H1 (cell line): ENCODE measurements around the gene RNF187. TPM values are rescaled to one million over a fixed set of nuclear protein-coding genes. Genes with fewer than 3 reads are reported as not detected.

ENCODE experiments used
- CTCF ChIA-PET: fragments of 300-600 bp; sonication (Branson Sonifier 250); formaldehyde crosslinking; loops from one replicate; lab custom pipeline; 2021; ENCODE audit not compliant: partially characterized antibody; lab: Charles Lee
- POLR2A ChIA-PET: fragments of 300-600 bp; sonication (Branson Sonifier 250); formaldehyde crosslinking; loops from one replicate; lab custom pipeline; 2021; ENCODE audit warnings: inconsistent platforms; ENCODE audit not compliant: partially characterized antibody; lab: Charles Lee
- DNase-seq, 2 experiments: peaks; one replicate each; pipeline versions ENCODE4 v3.0.0 to v3.0.0-alpha.2; 2010 to 2022; ENCODE audit warnings: low spot score in 2 of 2, low read depth in 1 of 2, mixed read lengths in 1 of 2
- FAIRE-seq: peaks from 2 replicates; lab custom pipeline; 2011; peaks lifted over from hg19 to GRCh38; lab: Jason Lieb, UNC
- H2AFZ ChIP-seq: 2 replicates; pipeline ENCODE4 v1.8.1; 2012; ENCODE audit warnings: low read length, inconsistent platforms
- H2AK5ac ChIP-seq: 2 replicates; pipeline ENCODE4 v1.6.1; 2013; ENCODE audit warnings: low read depth, low read length
- H2BK120ac ChIP-seq: replicated peaks from 2 replicates; pipeline ENCODE3; 2013; ENCODE audit warnings: low read depth, low read length, inconsistent platforms
- H2BK12ac ChIP-seq: 2 replicates; pipeline ENCODE4 v1.6.1; 2013; ENCODE audit warnings: low read depth, low read length
- H2BK15ac ChIP-seq: 2 replicates; pipeline ENCODE4 v1.6.1; 2013; ENCODE audit warnings: low read length
- H2BK20ac ChIP-seq: 2 replicates; pipeline ENCODE4 v1.6.1; 2013; ENCODE audit warnings: low read length
- H2BK5ac ChIP-seq: 2 replicates; pipeline ENCODE4 v1.6.1; 2013; ENCODE audit warnings: low read depth, low read length
- H3K14ac ChIP-seq: 2 replicates; pipeline ENCODE4 v1.6.1; 2013; ENCODE audit warnings: inconsistent platforms; ENCODE audit not compliant: insufficient read length
- H3K18ac ChIP-seq: 2 replicates; pipeline ENCODE4 v1.6.1; 2013; ENCODE audit warnings: low read length; ENCODE audit errors: extremely low read depth
- H3K23ac ChIP-seq: 2 replicates; pipeline ENCODE4 v1.6.1; 2013; ENCODE audit warnings: inconsistent platforms; ENCODE audit not compliant: insufficient read length
- H3K23me2 ChIP-seq: 2 replicates; pipeline ENCODE4 v1.6.1; 2013; ENCODE audit warnings: low read depth, low read length
- H3K27ac ChIP-seq: 2 replicates; pipeline ENCODE4 v1.6.1; 2011; ENCODE audit warnings: low read depth, low read length, inconsistent platforms
- H3K27me3 ChIP-seq, 4 experiments: replicated peaks in 1 of 4; 1 replicate in 1 of 4; 2 replicates in 3 of 4; pipeline versions ENCODE4 v1.6.1 to v1.8.1; 2011 to 2013; ENCODE audit warnings: low read length in 3 of 4, mild to moderate bottlenecking in 3 of 4, inconsistent platforms in 2 of 4, mixed read lengths in 2 of 4, moderate library complexity in 1 of 4; ENCODE audit not compliant: control insufficient read depth in 3 of 4, insufficient read depth in 3 of 4; ENCODE audit errors: extremely low read depth in 1 of 4
- H3K36me3 ChIP-seq, 4 experiments: 2 replicates each; pipeline versions ENCODE4 v1.6.1 to v1.8.1; 2011 to 2013; ENCODE audit warnings: mild to moderate bottlenecking in 4 of 4, low read length in 3 of 4, moderate library complexity in 2 of 4, control low read depth in 1 of 4, inconsistent platforms in 1 of 4; ENCODE audit not compliant: insufficient read depth in 4 of 4, control insufficient read depth in 2 of 4
- H3K4ac ChIP-seq: replicated peaks from 2 replicates; pipeline ENCODE3; 2013; ENCODE audit warnings: low read length, low read depth, mixed read lengths, inconsistent platforms; ENCODE audit not compliant: insufficient read length
- H3K4me1 ChIP-seq, 4 experiments: replicated peaks in 1 of 4; 1 replicate in 1 of 4; 2 replicates in 3 of 4; pipeline versions ENCODE4 v1.6.1 to v1.8.1; 2011 to 2013; ENCODE audit warnings: low read length in 3 of 4, inconsistent platforms in 2 of 4, mixed read lengths in 1 of 4; ENCODE audit not compliant: insufficient read depth in 4 of 4, control insufficient read depth in 3 of 4
- H3K4me2 ChIP-seq, 2 experiments: 2 replicates each; pipeline versions ENCODE4 v1.6.1 to v1.8.1; 2011 to 2013; ENCODE audit warnings: low read depth in 2 of 2, low read length in 2 of 2, control low read depth in 1 of 2, inconsistent platforms in 1 of 2, mild to moderate bottlenecking in 1 of 2; ENCODE audit not compliant: insufficient read depth in 1 of 2
- H3K4me3 ChIP-seq, 4 experiments: fragments of 200-600, 300-600 bp in 1 of 4; sonication (generic), shearing (Covaris generic), sonication (Bioruptor Twin) in 1 of 4; 2 replicates each; pipeline versions ENCODE4 v1.5.1 to v1.8.1; 2011 to 2016; ENCODE audit warnings: low read length in 4 of 4, low read depth in 3 of 4, control low read depth in 2 of 4, inconsistent platforms in 2 of 4, mild to moderate bottlenecking in 2 of 4, mixed read lengths in 1 of 4, moderate library complexity in 1 of 4; ENCODE audit not compliant: insufficient read depth in 2 of 4; ENCODE audit errors: extremely low read depth in 1 of 4
- H3K56ac ChIP-seq: replicated peaks from 2 replicates; pipeline ENCODE3; 2013; ENCODE audit warnings: low read depth, mild to moderate bottlenecking, mixed read lengths, low read length, inconsistent platforms; ENCODE audit not compliant: insufficient read length
- H3K79me1 ChIP-seq: 2 replicates; pipeline ENCODE4 v1.6.1; 2013; ENCODE audit warnings: low read depth, low read length, control low read depth
- H3K79me2 ChIP-seq, 2 experiments: 2 replicates each; pipeline versions ENCODE4 v1.6.1 to v1.8.1; 2012 to 2013; ENCODE audit warnings: low read length in 2 of 2, mild to moderate bottlenecking in 2 of 2, inconsistent platforms in 1 of 2; ENCODE audit not compliant: insufficient read depth in 2 of 2, control insufficient read depth in 1 of 2
- H3K9ac ChIP-seq, 4 experiments: replicated peaks in 1 of 4; 1 replicate in 1 of 4; 2 replicates in 3 of 4; pipeline versions ENCODE4 v1.6.1 to v1.8.1; 2011 to 2013; ENCODE audit warnings: low read depth in 3 of 4, low read length in 3 of 4, control low read depth in 2 of 4, mild to moderate bottlenecking in 2 of 4, moderate library complexity in 2 of 4, inconsistent platforms in 1 of 4; ENCODE audit errors: extremely low read depth in 1 of 4
- H3K9me3 ChIP-seq, 2 experiments: 2 replicates each; pipeline versions ENCODE4 v1.6.1 to v1.8.1; 2012 to 2013; ENCODE audit warnings: mild to moderate bottlenecking in 2 of 2, moderate library complexity in 2 of 2, control low read depth in 1 of 2, inconsistent platforms in 1 of 2, low read depth in 1 of 2, low read length in 1 of 2, mixed read lengths in 1 of 2; ENCODE audit not compliant: insufficient read depth in 2 of 2
- H4K20me1 ChIP-seq, 2 experiments: replicated peaks in 1 of 2; 2 replicates each; pipeline versions ENCODE3 to v1.8.1; 2011 to 2013; ENCODE audit warnings: inconsistent platforms in 2 of 2, low read length in 2 of 2, mild to moderate bottlenecking in 1 of 2; ENCODE audit not compliant: insufficient read depth in 2 of 2, control insufficient read depth in 1 of 2
- H4K5ac ChIP-seq: 2 replicates; pipeline ENCODE4 v1.6.1; 2013; ENCODE audit warnings: low read length, low read depth, mixed read lengths, inconsistent platforms; ENCODE audit not compliant: insufficient read length
- H4K8ac ChIP-seq: 2 replicates; pipeline ENCODE4 v1.8.0; 2013; ENCODE audit warnings: mild to moderate bottlenecking, moderate library complexity, low read length, inconsistent platforms; ENCODE audit not compliant: insufficient read depth; ENCODE audit errors: extremely low read depth
- H4K91ac ChIP-seq: replicated peaks from 2 replicates; pipeline ENCODE3; 2013; ENCODE audit warnings: low read length, mixed read lengths, inconsistent platforms; ENCODE audit not compliant: insufficient read length
- POLR2A ChIP-seq, 2 experiments: IDR thresholded peaks; 1 replicate in 1 of 2; 2 replicates in 1 of 2; pipeline ENCODE4 v1.6.1; 2011; ENCODE audit warnings: low read depth in 2 of 2, low read length in 2 of 2, mild to moderate bottlenecking in 2 of 2; ENCODE audit errors: control extremely low read depth in 1 of 2
- RFX5 ChIP-seq: IDR thresholded peaks from 2 replicates; pipeline ENCODE4 v1.6.1; 2011; ENCODE audit warnings: low read depth, low read length, improper control_type of control experiment, borderline replicate concordance
- WGBS, 2 experiments: shearing (Covaris generic) in 1 of 2; methylation state at CpG; one replicate each; pipeline versions ENCODE4 v1.1.6 to v1.1.7; 2013 to 2015; ENCODE audit warnings: low lambda C conversion rate in 2 of 2, mixed read lengths in 2 of 2, inconsistent platforms in 1 of 2, low coverage in 1 of 2, missing lambda C conversion rate in 1 of 2; ENCODE audit not compliant: insufficient replicate concordance in 2 of 2, insufficient coverage in 1 of 2, insufficient read length in 1 of 2; ENCODE audit errors: extremely low coverage in 1 of 2, missing lambda C conversion rate in 1 of 2; 5-methylcytosine and 5-hydroxymethylcytosine counted together
- polyA plus RNA-seq, 7 experiments: library from polyadenylated mRNA; depleted of rRNA in 3 of 7; stranded (reverse) in 5 of 7; unstranded in 2 of 7; fragments of >200 nt in 5 of 7; fragments of 200-250 nt in 2 of 7; gene quantifications; 1 replicate in 5 of 7; 2 replicates in 1 of 7; 4 replicates in 1 of 7; pipeline versions ENCODE4 v1.2.1 to v1.2.3, GENCODE V29; 2011 to 2013; ENCODE audit warnings: missing spikeins in 2 of 7, mixed read lengths in 2 of 7
- total RNA-seq: library from RNA; stranded (reverse); fragmentation: NEBNext Ultra II Directional; extraction: Animal tissue kit (Norgen Biotek cat#: 25700); gene quantifications from 2 replicates; pipeline ENCODE4 v1.2.1, GENCODE V29; 2021

The RNF187 gene
- total and polyA plus RNA-seq, 2 of the 8 experiments (the other 6 are each of a cell fraction or from before 2014, with no cell fraction given): 47.0 to 113 TPM

GRCh38 chr1:228453614-228454013 lies 33.6 kb upstream of the RNF187 start:
- Histone ChIP-seq H3K56ac (no peak overlapping the region), H2BK5ac (no peak overlapping the region), H3K4me3 (no peak overlapping the region), H4K91ac (no peak overlapping the region), H2AFZ (no peak overlapping the region), H3K27me3 (peaks cover 0 to 6% (median 0%) of the 10 kb centered on the region in 4 experiments; a peak in 1 of 7 replicates), H2BK15ac (no peak overlapping the region), H3K36me3 (peaks cover 0 to 2% (median 0%) of the 10 kb centered on the region in 4 experiments; a peak in 1 of 8 replicates), H3K4me1 (peaks cover 0 to 2% (median 0%) of the 10 kb centered on the region in 4 experiments; a peak in 2 of 7 replicates), H2BK20ac (no peak overlapping the region), H4K8ac (no peak overlapping the region), H3K4me2 (no peak overlapping the region), H3K23ac (no peak overlapping the region), H3K23me2 (peaks cover 5% of the 10 kb centered on the region), H3K79me1 (0 out of 2 replicates have a peak, but pooled peaks cover 2% of the 10 kb centered on the region), H3K18ac (no peak overlapping the region), H2AK5ac (no peak overlapping the region), H4K20me1 (peaks cover 0 to 15% of the 10 kb centered on the region in 2 experiments), H2BK12ac (no peak overlapping the region), H3K9me3 (no peaks in the 10 kb centered on the region), H3K27ac (no peak overlapping the region), H3K9ac (no peak overlapping the region), H3K79me2 (peaks cover 0 to 19% of the 10 kb centered on the region in 2 experiments; a peak in 2 of 4 replicates), H4K5ac (no peak overlapping the region), H2BK120ac (no peak overlapping the region), H3K4ac (no peak overlapping the region), H3K14ac (no peak overlapping the region)
- FAIRE-seq: no peak
- DNase-seq: no peak
- WGBS, 2 experiments: 91% methylated on average over 3 of the region's 3 CpGs; no CpG with 5 or more reads in 1 of the 2 experiments
- TF ChIP-seq RFX5 (no peak), POLR2A (IDR thresholded peaks at IDR 0.05; ENCODE audit: control extremely low read depth in 1 of 2, low read depth in 2 of 2, low read length in 2 of 2) (peak in 1 of 2 experiments; percentile 24; a peak in 1 of 3 replicates)
- ChIA-PET POLR2A (interaction anchor here (0.8 to 5.0 kb wide), 4 partner anchors 11 to 49 kb away, joined by 3 to 24 read pairs (median 5); no protein-coding TSS in a partner anchor), CTCF (interaction anchor here (1.0 kb wide), 1 partner anchor 48 kb away, joined by 4 read pairs; no protein-coding TSS in a partner anchor)
